Heart right ventricle (tissue), 16 donors: ENCODE results near the gene ZMYND15. TPM values are rescaled to one million over a fixed set of nuclear protein-coding genes. Genes with fewer than 3 reads are reported as not detected.
"Not testable (repeated sequence)": the region's sequence is repeated elsewhere in the genome, so short reads cannot be mapped to it uniquely, and the experiment has no call there.

ENCODE experiments used
- ATAC-seq, 8 donors: fragments of 200-7000 bp; cut with Tn5 transposase; one replicate each; pipeline ENCODE4 v1.9.1; 2020; ENCODE audit warnings: mild to moderate bottlenecking in 8 of 8, moderate library complexity in 8 of 8, moderate number of reproducible peaks in 1 of 8
- DNase-seq, 2 donors: peaks; one replicate each; pipeline ENCODE4 v3.0.0-alpha.2; 2020
- H3K27ac ChIP-seq, 10 donors: fragments of 200-600 bp; sonication (generic) in 2 of 10; one replicate each; pipeline versions ENCODE4 v1.5.0 to v1.8.0; 2020 to 2022; ENCODE audit warnings: mild to moderate bottlenecking in 3 of 10
- H3K27me3 ChIP-seq, 7 donors: fragments of 200-600 bp; one replicate each; pipeline ENCODE4 v1.8.0; 2021 to 2022; ENCODE audit warnings: mild to moderate bottlenecking in 2 of 7
- H3K36me3 ChIP-seq, 9 donors: fragments of 200-600 bp; sonication (generic) in 1 of 9; one replicate each; pipeline versions ENCODE4 v1.5.0 to v1.8.0; 2020 to 2022; ENCODE audit warnings: mild to moderate bottlenecking in 2 of 9
- H3K4me1 ChIP-seq, 9 donors: fragments of 200-600 bp; sonication (generic) in 1 of 9; one replicate each; pipeline versions ENCODE4 v1.5.0 to v1.8.0; 2020 to 2022; ENCODE audit warnings: mild to moderate bottlenecking in 4 of 9
- H3K4me3 ChIP-seq, 10 donors: fragments of 200-600 bp; sonication (generic) in 2 of 10; one replicate each; pipeline versions ENCODE4 v1.5.0 to v1.8.0; 2020 to 2022; ENCODE audit warnings: mild to moderate bottlenecking in 7 of 10, moderate library complexity in 2 of 10
- H3K9me3 ChIP-seq, 11 donors: fragments of 200-600 bp in 10 of 11; sonication (generic) in 2 of 11; one replicate each; pipeline versions ENCODE4 v1.5.0 to v1.8.0; 2013 to 2022; ENCODE audit warnings: mild to moderate bottlenecking in 2 of 11, control low read depth in 1 of 11, moderate library complexity in 1 of 11
- CTCF ChIP-seq, 9 donors: fragments of 200-600 bp; sonication (generic) in 2 of 9; IDR thresholded peaks; one replicate each; pipeline versions ENCODE4 v1.5.0 to v1.8.0; 2021 to 2022; ENCODE audit warnings: antibody characterized with exemption in 9 of 9, mild to moderate bottlenecking in 5 of 9, moderate library complexity in 1 of 9
- WGBS, 2 donors: extraction: QIAGEN DNeasy Blood & Tissue Kit; methylation state at CpG; one replicate each; pipeline ENCODE4 v1.1.7; 2013; ENCODE audit warnings: inconsistent platforms in 1 of 2; 5-methylcytosine and 5-hydroxymethylcytosine counted together
- intact Hi-C, 10 donors: fragments of 100-400 bp; cut with DNase I; formaldehyde crosslinking; loops; one replicate each; pipeline versions ENCODE4 v1.11.1 to v1.14.2; 2022
- polyA plus RNA-seq, 2 donors: library from polyadenylated mRNA; stranded (reverse); fragments of 200-250 nt; gene quantifications; one replicate each; pipeline ENCODE4 v1.2.3, GENCODE V29; 2013
- total RNA-seq, 10 donors: library from RNA; stranded (reverse); fragmentation: NEBNext Ultra II Directional in 3 of 10; extraction: Animal tissue kit (Norgen Biotek cat#: 25700) in 3 of 10; gene quantifications; one replicate each; pipeline versions ENCODE4 v1.2.1 to v1.2.4, GENCODE V29; 2021 to 2023
- donor health status: Arrhythmogenic right ventricular cardiomyopathy.
- donor health status: ischemic (EF 13 %, LVEDD 7.1; RV severe dilation, severe dysfunction).
- donor health status: healthy with polysubstance abuse.
- donor health status: DM: no; HTN: yes; CAD: no.
- donor health status: DM: no; HTN: no; CAD: no.
- donor health status: ischemic (EF 25% LVEDD 6.9; RV normal size, moderate dysfunction).
- donor health status: ischemic (EF 25% LVEDD 5.7; RV mildly dilated, moderate dysfunction).
- donor health status: healthy.
- donor health status: DM: yes; HTN: yes; CAD: no.
- donor health status: Ischemic cardiomyopathy.
- donor health status: ischemic (EF 35%, LVEDD 5.7; RV mildly dilated, moderate dysfunction).
- donor health status: nonischemic (EF 11% LVEDD 7.7; RV severe dilation, severe dysfunction).
- donor health status: DM: yes; HTN: yes; CAD: no.
- donor health status: PGD.
- donor health status: ischemic (EF 29% LVEDD 5.4; RV normal size, mild dysfunction).
- donor health status: nonischemic (EF 23%, LVEDD 6.1; RV moderate dilation, normal function).

Gene ZMYND15
- total and polyA plus RNA-seq, 12 donors: 0.15 to 2.1 (median 0.32) TPM; not detected in 1

DNA sequence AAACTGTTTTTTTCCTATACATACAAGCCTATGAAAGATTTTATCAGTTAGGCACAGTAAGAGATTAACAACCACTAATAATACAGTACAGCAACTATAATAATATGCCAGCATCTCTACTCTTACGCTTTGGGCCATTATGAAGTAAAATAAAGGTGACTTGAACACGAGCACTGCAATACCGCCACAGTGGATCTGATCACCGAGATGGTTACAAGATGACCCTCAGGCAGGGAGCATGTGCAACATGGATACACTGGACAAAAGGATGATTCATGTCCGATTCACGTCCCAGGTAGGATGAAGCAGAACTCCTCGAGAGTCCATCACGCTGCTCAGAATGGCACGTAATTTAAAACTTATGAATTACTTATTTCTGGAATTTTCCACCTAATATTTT is 46.2 kb upstream of the ZMYND15 start:
- TF ChIP-seq CTCF (IDR thresholded peaks at IDR 0.05): no peak
- no peak for DNase-seq

GRCh38 chr17:4696437-4696805 is 43.2 kb upstream of the ZMYND15 start:
- no peak for ATAC-seq
- H3K4me1 ChIP-seq: peaks cover 0 to 11% (median 0%) of the 10 kb centered on the region in 9 donors
- intact Hi-C loops: no loop called here
- TF ChIP-seq CTCF (IDR thresholded peaks at IDR 0.05): no peak
- WGBS, 2 donors: 69 to 85% methylated on average over 6 of the region's 6 CpGs
- H3K27me3 ChIP-seq: no peaks in the 10 kb centered on the region
- DNase-seq: no peak
- peaks cover 0 to 34% (median 0%) of the 10 kb centered on the region in 9 donors for H3K36me3 ChIP-seq
- no peak overlapping the region for H3K4me3 ChIP-seq
- H3K27ac ChIP-seq: peak overlapping the region in 1 of 10 donors; percentile 57
- H3K9me3 ChIP-seq: no peaks in the 10 kb centered on the region

More for the DNA sequence above, 46.2 kb upstream of the ZMYND15 start:
- intact Hi-C loops: no loop called here
- Histone ChIP-seq H3K27ac (no peak overlapping the region), H3K4me3 (no peak overlapping the region), H3K4me1 (peaks cover 0 to 11% (median 0%) of the 10 kb centered on the region in 9 donors), H3K27me3 (no peaks in the 10 kb centered on the region), H3K36me3 (peaks cover 0 to 64% (median 6%) of the 10 kb centered on the region in 9 donors), H3K9me3 (no peaks in the 10 kb centered on the region)
- WGBS, 2 donors: 86 to 93% methylated on average over 9 of the region's 9 CpGs
- ATAC-seq: no peak

- H3K4me1 ChIP-seq: peaks cover 0 to 30% (median 10%) of the 10 kb centered on the region in 9 donors
- H3K9me3 ChIP-seq, ATAC-seq, DNase-seq, H3K27ac ChIP-seq, H3K27me3 ChIP-seq, H3K4me3 ChIP-seq: not testable (repeated sequence)
- 86 to 93% methylated on average over 13 of the region's 13 CpGs for WGBS, 2 donors
- H3K36me3 ChIP-seq: peaks cover 0 to 20% (median 0%) of the 10 kb centered on the region in 9 donors
- intact Hi-C loops: loop anchor here in 1 of 10 donors (10.0 kb wide), 1 partner anchor 195 kb away; the partner anchor contains the start of gene C17orf107
These were observed 40.1 kb upstream of the ZMYND15 start for GRCh38 chr17:4699401-4700056.

DNA sequence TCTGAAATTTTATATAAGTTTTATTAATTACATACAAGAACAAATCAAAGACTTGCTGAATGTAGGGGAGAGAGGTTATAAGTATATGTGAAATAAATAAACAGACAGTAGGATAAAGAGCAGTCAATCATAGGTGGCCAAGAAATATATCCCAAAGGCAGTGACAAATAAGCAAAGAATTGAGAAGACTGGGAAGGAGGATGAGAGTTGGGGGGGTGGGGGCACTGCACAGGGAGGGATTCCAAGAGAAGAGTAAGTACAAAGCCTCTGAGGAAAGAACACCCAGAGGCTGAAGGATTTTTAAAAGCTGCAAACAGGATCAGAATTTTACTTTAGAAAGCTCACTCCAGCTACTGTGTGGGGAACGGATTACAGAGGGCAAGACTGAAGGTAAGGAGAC is 38.5 kb upstream of the ZMYND15 start:
- 83 to 85% methylated on average over 1 of the region's 1 CpG for WGBS, 2 donors
- ATAC-seq (no peak), DNase-seq (no peak)
- Histone ChIP-seq H3K27ac (no peak overlapping the region), H3K4me1 (peaks cover 0 to 31% (median 10%) of the 10 kb centered on the region in 9 donors), H3K4me3 (no peak overlapping the region), H3K9me3 (no peaks in the 10 kb centered on the region), H3K36me3 (peaks cover 0 to 15% (median 0%) of the 10 kb centered on the region in 9 donors), H3K27me3 (no peaks in the 10 kb centered on the region)
- no peak for TF ChIP-seq CTCF (IDR thresholded peaks at IDR 0.05)
- intact Hi-C loops: loop anchor here in 1 of 10 donors (10.0 kb wide), 1 partner anchor 194 kb away; the partner anchor contains the start of gene C17orf107

GRCh38 chr17:4703330-4703691 is 36.3 kb upstream of the ZMYND15 start:
- TF ChIP-seq CTCF (IDR thresholded peaks at IDR 0.05): no peak
- peak overlapping the region; percentile 69 to 98 (median 80) for H3K4me3 ChIP-seq
- H3K4me1 ChIP-seq: peaks cover 0 to 26% (median 10%) of the 10 kb centered on the region in 9 donors
- H3K27me3 ChIP-seq: no peaks in the 10 kb centered on the region
- no peaks in the 10 kb centered on the region for H3K36me3 ChIP-seq
- 6 to 9% methylated on average over 15 of the region's 15 CpGs for whole genome bisulfite sequencing, 2 donors
- DNase-seq: no peak
- H3K27ac ChIP-seq: peak overlapping the region in 8 of 10 donors; percentile 57 to 87 (median 76)
- ATAC-seq: no peak
- H3K9me3 ChIP-seq: no peaks in the 10 kb centered on the region
- intact Hi-C loops: loop anchor here in 1 of 10 donors (10.0 kb wide), 1 partner anchor 191 kb away; the partner anchor contains the start of gene C17orf107

DNA sequence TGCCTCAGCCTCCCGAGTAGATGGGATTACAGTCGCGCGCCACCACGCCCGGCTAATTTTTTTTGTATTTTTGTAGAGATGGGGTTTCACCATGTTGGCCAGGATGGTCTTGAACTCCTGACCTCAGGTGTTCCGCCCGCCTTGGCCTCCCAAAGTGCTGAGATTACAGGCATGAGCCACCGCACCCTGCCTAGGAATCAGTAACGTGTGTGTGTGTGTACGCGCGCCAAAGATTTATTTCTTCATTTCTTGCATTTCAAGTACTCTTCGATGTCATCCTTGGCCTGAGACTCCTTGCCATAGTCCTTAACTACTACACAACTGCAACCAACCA is 35.1 kb upstream of the ZMYND15 start:
- H3K27ac ChIP-seq: peak overlapping the region in 8 of 10 donors; percentile 58 to 87 (median 76)
- not testable (repeated sequence) for ATAC-seq, H3K36me3 ChIP-seq, H3K27me3 ChIP-seq, DNase-seq, H3K9me3 ChIP-seq
- intact Hi-C loops: loop anchor here in 2 of 10 donors (2.0 to 10.0 kb wide), 2 partner anchors 182 to 190 kb away; partner anchors contain the start of gene C17orf107 (in 1 of the 2)
- H3K4me1 ChIP-seq: peaks cover 0 to 30% (median 10%) of the 10 kb centered on the region in 9 donors
- peak overlapping the region; percentile 69 to 98 (median 80) for H3K4me3 ChIP-seq
- WGBS, 2 donors: 47 to 50% methylated on average over 14 of the region's 14 CpGs
